Suppressor macrophage treated with lipopolysaccharide for 4 hours (primary cell): ENCODE results near the gene NCF4.

Experiments used
- DNase-seq: peaks from one replicate; pipeline ENCODE4 v3.0.0-alpha.2; 2020

Gene NCF4

GRCh38 chr22:36865346-36865745, 4.5 kb downstream of the NCF4 start:
- DNase-seq: peak; percentile 60

DNA sequence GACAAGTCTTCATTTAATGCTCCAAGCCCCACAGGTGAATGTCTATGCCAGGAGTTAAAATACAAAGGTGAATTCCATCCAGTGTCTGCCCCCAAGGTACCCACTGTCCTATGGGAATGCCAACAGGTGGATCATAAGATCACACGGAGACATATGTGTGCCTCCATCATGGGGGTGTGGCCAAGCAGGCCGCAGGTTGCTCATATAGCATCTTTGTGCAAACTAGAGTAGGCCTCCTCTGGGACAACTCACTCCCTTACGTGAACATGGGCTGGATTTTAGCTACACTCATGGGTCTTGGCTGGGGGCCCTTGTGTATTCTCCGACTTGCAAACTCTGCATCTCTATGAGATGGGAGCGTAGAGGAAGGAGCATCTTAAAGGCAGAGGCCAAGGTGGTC, 6.9 kb downstream of the NCF4 start:
- DNase-seq: no peak

- no peak for DNase-seq
Measured at GRCh38 chr22:36868546-36869181, 7.9 kb downstream of the NCF4 start.

DNA sequence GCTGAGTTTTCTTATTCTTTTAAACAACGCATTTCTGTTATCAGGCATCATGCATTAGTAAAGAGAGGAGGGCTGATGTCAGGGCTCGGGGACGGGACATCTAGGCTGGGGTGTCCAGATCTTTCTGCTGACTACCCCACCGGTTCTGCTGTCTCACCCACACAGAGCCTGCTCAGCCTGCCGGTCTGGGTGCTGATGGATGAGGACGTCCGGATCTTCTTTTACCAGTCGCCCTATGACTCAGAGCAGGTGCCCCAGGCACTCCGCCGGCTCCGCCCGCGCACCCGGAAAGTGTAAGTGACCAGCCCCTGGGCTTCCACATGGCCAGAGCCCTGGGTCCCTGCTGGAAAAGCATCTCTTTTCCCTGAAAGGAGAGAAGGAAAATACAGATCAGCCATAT, 9.4 kb downstream of the NCF4 start:
- DNase-seq: no peak

- no peak for DNase-seq
Measured at GRCh38 chr22:36871669-36872081, 10.9 kb downstream of the NCF4 start.

DNA sequence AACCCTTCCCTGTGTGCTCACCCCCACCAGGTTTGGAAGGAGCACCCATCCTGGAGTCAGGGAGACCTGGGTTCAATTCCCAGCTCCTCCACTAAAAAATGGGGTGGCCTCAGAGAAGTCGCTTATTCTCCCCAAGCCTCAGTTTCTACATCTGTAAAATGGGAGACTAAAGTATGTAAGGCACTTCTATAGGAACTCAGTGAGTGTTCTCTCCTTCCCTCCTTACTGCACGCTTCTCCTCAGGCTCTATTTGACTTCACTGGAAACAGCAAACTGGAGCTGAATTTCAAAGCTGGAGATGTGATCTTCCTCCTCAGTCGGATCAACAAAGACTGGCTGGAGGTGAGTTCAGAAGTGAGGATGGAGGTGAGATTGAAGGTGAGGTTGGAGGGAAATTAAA, 11.3 kb downstream of the NCF4 start:
- no peak for DNase-seq

- DNase-seq: no peak
Measured at GRCh38 chr22:36872866-36873498, 12.2 kb downstream of the NCF4 start.

DNA sequence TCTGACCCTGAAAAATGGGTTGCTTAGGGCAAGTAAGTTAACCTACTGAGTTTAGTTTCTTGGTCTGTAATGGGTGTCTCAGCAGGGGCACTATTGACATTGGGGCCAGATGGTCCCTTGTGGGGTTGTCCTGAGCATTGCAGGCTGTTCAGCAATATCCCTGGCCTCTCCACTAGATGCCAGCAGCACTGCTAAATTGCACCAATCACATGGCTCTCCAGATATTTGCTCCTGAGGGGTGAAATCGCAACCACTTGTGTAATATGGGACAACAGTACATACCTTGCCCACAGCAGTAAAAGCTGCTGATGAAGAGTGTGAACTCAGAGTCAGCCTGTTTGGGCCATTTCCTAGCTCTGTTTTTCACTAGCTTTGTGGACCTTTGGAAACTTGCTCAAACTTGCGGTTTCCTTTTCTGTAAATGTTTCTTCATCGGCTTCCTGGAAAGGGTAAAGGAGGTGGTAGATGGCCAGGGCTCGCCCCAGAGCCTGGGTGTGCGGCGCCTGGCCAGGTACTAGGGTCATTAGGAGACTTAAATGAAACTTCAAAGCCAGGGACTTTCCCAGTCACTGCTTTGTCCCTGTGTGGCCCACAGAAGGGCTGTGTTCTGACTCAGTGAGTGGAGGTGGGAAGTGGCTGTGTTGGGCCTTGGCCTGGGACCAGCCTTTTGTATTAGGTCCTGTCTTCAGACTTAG, 13.0 kb downstream of the NCF4 start:
- DNase-seq: peak; percentile 92

- no peak for DNase-seq
Measured at GRCh38 chr22:36874309-36874696, 13.5 kb downstream of the NCF4 start.

DNA sequence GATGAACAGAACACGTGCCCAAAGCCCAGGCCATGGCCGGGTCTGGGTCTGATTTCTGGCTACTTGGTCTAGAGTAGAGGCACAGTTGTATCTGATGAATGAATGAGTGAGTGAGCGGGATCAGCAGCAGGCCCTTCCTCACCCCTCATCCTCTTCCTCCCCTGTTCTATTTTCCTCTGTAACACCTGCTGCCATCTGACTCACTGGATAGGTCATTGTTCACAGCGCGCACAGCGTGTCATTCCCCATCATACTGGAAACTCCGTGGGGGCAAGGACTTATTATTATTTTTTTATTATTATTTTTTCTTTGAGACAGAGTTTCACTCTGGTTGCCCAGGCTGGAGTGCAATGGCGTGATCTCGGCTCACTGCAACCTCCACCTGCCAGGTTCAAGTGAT, 13.9 kb downstream of the NCF4 start:
- no peak for DNase-seq

DNA sequence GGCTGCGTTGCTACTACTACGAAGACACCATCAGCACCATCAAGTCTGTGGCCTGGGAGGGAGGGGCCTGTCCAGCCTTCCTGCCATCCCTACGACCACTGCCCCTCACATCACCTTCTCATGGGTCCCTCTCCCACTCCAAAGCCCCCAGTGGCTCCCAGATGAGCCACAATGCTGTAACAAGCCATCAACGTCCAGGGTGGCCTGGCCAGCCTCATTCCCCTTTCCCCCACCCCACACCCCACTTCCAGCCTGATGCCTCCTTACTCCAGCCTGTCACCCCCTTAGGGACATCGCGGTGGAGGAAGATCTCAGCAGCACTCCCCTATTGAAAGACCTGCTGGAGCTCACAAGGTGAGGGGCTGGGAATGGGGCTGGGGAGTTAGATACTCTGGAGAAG, 14.9 kb downstream of the NCF4 start:
- DNase-seq: no peak

GRCh38 chr22:36879775-36880174, 19.0 kb downstream of the NCF4 start:
- DNase-seq: no peak

GRCh38 chr22:36881504-36882245, 20.9 kb downstream of the NCF4 start:
- peak; percentile 84 for DNase-seq

GRCh38 chr22:36884349-36885158, 23.7 kb downstream of the NCF4 start:
- DNase-seq: peak; percentile 86

DNA sequence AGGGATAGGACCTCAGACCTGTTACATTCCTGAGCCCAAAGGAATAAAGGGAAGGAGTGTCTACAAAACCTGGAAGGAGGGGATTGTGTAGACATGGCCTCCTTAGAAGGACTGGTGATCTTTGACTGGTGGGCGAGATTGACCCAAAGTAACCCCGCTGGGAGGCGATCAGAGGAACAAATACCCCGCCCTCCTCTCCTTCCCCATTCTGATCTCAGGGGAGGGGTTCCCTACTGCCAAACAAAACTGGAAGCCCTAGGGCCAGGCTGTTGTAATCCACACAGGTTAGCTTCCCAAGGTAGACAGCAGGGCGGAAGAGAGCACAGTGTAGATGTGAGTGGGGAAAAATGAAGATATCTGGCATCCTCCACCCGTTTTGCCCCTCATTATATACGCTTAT, 24.7 kb downstream of the NCF4 start:
- peak; percentile 75 for DNase-seq

- DNase-seq: no peak
Measured at GRCh38 chr22:36886016-36886415, 25.2 kb downstream of the NCF4 start.

DNA sequence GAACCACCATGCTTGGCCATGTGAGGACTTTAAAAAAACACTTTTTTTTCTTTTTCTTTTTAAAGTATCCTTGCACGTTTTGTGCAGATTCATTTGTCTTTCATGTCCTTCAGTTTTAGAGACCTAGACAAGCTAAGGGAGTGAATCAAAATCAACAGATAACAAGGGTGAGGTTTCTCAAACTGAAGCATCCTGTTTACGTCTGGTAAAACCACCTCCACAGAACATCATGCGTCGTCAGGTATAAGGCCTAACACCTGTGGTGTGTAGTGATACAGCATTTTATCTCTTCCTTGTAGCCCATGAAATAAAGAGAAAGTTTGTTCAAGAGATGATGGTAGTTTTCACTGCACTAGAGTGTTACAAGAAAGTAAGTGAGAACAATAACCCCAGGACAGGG, 26.4 kb downstream of the NCF4 start:
- DNase-seq: no peak

- DNase-seq: peak; percentile 33
Measured at GRCh38 chr22:36891646-36892045, 30.8 kb downstream of the NCF4 start.

- no peak for DNase-seq
Measured at GRCh38 chr22:36892292-36892691, 31.5 kb downstream of the NCF4 start.

DNA sequence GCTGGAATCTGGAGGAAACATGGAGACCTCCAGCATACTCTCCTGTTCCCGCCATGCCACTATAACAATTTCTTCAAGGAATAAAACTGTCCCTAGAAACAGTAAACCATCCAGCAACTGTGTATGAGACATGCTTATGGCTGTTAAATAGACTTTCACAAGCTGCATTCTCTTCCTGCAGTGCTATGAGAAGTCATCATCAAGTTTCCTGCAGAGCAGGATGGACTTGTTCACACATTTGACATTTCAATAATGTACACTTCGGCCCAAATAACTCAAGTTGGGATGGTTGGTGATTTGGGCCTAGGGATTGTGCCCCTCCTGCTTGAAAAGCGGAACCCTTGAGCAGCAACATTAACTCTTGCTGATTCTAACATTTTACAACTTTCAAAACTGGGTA, 32.5 kb downstream of the NCF4 start:
- DNase-seq: no peak

- DNase-seq: peak; percentile 58
Measured at GRCh38 chr22:36894266-36894665, 33.5 kb downstream of the NCF4 start.

DNA sequence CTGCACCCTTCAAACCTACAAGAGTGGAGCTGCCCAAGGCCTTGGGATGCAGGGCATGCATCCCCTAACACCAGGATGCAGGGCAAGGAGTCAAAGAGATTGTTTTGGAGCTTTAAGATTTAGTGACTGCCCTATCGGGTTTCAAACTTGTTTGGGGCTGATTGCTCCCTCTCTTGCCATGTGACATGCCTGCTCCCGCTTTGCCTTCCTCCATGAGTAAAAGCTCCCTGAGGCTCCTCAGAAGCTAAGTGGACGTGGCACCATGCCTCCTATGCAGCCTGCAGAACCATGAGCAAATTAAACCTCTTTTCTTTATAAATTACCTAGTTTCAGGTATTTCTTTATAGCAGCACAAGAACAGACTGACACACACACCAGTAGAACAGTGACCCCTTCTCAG, 36.8 kb downstream of the NCF4 start:
- DNase-seq: no peak

DNA sequence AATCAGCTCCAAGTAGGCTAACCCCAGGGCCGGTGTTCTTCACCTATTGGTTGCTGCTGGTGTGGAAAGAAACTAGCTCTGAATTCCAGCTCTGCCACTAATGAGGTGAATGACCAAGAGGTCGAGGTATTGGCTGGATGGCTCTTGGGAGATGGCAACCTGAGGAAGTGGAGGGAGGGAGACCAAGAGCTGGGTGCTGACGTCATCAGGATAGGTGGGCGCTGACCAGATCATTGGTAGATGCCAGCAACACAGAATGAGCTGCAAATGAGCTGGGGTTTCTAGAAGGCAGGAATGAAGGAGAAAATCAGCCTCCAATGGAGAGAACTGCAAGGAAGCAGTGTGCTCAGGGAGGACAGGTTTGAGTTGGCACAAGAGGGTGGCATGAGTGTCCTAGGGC, 37.9 kb downstream of the NCF4 start:
- no peak for DNase-seq
